Measurements from ENCODE around the gene BCS1L. TPM values are rescaled to one million over a fixed set of nuclear protein-coding genes. Genes with fewer than 3 reads are reported as not detected.

Gene BCS1L
- total and polyA plus RNA-seq, 9 of the 15 experiments (the other 6 are each of a cell fraction or from before 2014, with no cell fraction given), result 37.6 to 103 (median 56.7) TPM

DNA sequence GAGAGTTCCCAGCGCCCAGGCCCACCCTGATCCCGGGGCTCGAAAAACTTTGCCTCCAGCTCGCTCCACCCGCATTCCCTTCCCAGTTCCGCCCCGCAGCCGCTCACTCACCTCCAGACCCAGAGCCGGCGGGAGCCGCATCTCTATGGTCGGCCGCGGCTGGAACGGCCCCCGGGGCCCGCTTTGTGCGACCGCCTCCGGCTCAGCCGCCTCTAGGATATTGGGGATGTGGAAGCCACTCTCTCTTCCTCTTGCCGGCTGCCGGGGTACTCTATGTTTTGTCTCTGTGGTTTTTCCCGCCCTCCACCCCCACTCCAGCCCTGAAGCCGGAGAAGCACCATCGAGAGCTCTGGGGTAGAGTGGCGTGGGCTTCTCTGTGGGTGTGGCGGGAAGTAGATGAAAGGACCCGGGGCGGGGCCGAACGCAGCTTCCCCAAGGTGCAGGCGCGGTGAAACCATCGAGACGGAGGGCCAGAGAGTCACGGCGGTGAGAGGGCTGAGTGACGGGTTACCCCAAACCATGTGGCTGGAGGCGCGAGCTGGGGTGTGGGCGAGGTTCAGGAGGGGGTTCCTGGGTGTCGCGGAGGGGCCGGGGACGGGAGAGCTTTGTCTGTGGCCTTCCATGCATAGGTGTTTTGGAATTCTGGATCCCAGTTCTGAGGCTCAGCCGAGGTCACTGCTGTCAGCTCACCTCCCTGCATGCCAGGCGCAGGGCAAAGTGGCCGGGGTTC lies at the start of gene BCS1L, which contains the start of gene ZNF142 (continued):
- TF ChIP-seq SP2 (IDR thresholded peaks at IDR 0.05; ENCODE audit: extremely low read depth, low read depth, low read length, poor library complexity, severe bottlenecking), result peak; percentile 85
- no peak for TF ChIP-seq BHLHE40 (IDR thresholded peaks at IDR 0.05; ENCODE audit: low read length)
- TF ChIP-seq ZNF24 (IDR thresholded peaks at IDR 0.05), result no peak
- TF ChIP-seq TFAM (CRISPR knock-in tag; conservative IDR thresholded peaks at IDR 0.05), result no peak
- peak; percentile 71 for TF ChIP-seq KDM5B (IDR thresholded peaks at IDR 0.05; ENCODE audit: insufficient replicate concordance, low read depth, low read length)
- TF ChIP-seq, protein P1, sequence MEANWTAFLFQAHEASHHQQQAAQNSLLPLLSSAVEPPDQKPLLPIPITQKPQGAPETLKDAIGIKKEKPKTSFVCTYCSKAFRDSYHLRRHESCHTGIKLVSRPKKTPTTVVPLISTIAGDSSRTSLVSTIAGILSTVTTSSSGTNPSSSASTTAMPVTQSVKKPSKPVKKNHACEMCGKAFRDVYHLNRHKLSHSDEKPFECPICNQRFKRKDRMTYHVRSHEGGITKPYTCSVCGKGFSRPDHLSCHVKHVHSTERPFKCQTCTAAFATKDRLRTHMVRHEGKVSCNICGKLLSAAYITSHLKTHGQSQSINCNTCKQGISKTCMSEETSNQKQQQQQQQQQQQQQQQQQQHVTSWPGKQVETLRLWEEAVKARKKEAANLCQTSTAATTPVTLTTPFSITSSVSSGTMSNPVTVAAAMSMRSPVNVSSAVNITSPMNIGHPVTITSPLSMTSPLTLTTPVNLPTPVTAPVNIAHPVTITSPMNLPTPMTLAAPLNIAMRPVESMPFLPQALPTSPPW (CRISPR knock-in tag; IDR thresholded peaks at IDR 0.05), result peak; percentile 56
- no peak for TF ChIP-seq IRF1 (CRISPR knock-in tag; IDR thresholded peaks at IDR 0.05; ENCODE audit: borderline replicate concordance)
- TF ChIP-seq, protein P2, sequence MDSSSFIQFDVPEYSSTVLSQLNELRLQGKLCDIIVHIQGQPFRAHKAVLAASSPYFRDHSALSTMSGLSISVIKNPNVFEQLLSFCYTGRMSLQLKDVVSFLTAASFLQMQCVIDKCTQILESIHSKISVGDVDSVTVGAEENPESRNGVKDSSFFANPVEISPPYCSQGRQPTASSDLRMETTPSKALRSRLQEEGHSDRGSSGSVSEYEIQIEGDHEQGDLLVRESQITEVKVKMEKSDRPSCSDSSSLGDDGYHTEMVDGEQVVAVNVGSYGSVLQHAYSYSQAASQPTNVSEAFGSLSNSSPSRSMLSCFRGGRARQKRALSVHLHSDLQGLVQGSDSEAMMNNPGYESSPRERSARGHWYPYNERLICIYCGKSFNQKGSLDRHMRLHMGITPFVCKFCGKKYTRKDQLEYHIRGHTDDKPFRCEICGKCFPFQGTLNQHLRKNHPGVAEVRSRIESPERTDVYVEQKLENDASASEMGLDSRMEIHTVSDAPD (CRISPR knock-in tag; IDR thresholded peaks at IDR 0.05), result no peak
- TF ChIP-seq MLX (CRISPR knock-in tag; conservative IDR thresholded peaks at IDR 0.05), result no peak
- TF ChIP-seq FOXA1 (IDR thresholded peaks at IDR 0.05; ENCODE audit: borderline replicate concordance), result no peak
- peak; percentile 27; the same call in 1 of the 2 replicates for TF ChIP-seq ZNF740 (CRISPR knock-in tag; IDR thresholded peaks at IDR 0.05)
- no peak for TF ChIP-seq ZNF740 (tag; IDR thresholded peaks at IDR 0.05)
- no peak for TF ChIP-seq ZKSCAN3 (CRISPR knock-in tag; IDR thresholded peaks at IDR 0.05)
- no peak for TF ChIP-seq ETV1 (tag; conservative IDR thresholded peaks at IDR 0.05; ENCODE audit: low read depth)
- TF ChIP-seq PHB2 (IDR thresholded peaks at IDR 0.05; ENCODE audit: low read depth), result no peak
- TF ChIP-seq HDAC1 (IDR thresholded peaks at IDR 0.05), result peak in 1 of 2 experiments; percentile 81; a peak in 2 of 4 replicates
- no peak for TF ChIP-seq RNF2 (IDR thresholded peaks at IDR 0.05)
- TF ChIP-seq ARID2 (IDR thresholded peaks at IDR 0.05), result no peak

Data from K562 (cell line).